Cardiac muscle cell (in vitro differentiated cells and primary cell): ENCODE measurements around the gene SLC9A9. TPM values are rescaled to one million over a fixed set of nuclear protein-coding genes. Genes with fewer than 3 reads are reported as not detected.
A peak's percentile ranks its signal among the peaks of the same experiment; 100 is the strongest.

Experiments used
- DNase-seq, 2 donors: peaks; one replicate each; pipeline versions ENCODE4 v3.0.0 to v3.0.0-alpha.2; 2010 to 2017; ENCODE audit warnings: low read depth in 1 of 2, low spot score in 1 of 2
- H3K27ac ChIP-seq: fragments of 200-600 bp; sonication (generic); 2 replicates; pipeline ENCODE4 v1.5.1; 2016
- H3K27me3 ChIP-seq: fragments of 200-600 bp; sonication (generic); 2 replicates; pipeline ENCODE4 v1.6.0; 2016; ENCODE audit warnings: control low read depth
- H3K36me3 ChIP-seq: fragments of 200-600 bp; sonication (generic); 2 replicates; pipeline ENCODE4 v1.5.1; 2016; ENCODE audit warnings: control low read depth
- H3K4me1 ChIP-seq: fragments of 200-600 bp; sonication (generic); 2 replicates; pipeline ENCODE4 v1.8.1; 2017; ENCODE audit warnings: low read depth, mild to moderate bottlenecking, mixed run types
- H3K4me3 ChIP-seq: fragments of 200-600 bp; sonication (generic); 2 replicates; pipeline ENCODE4 v1.5.1; 2016; ENCODE audit warnings: mild to moderate bottlenecking
- H3K9me3 ChIP-seq: fragments of 200-600 bp; sonication (generic); 2 replicates; pipeline ENCODE4 v1.5.1; 2017; ENCODE audit warnings: low read depth, mild to moderate bottlenecking, control low read depth
- CTCF ChIP-seq: IDR thresholded peaks from 2 replicates; pipeline ENCODE4 v1.5.1; 2012; ENCODE audit warnings: low read depth, mild to moderate bottlenecking, low read length
- polyA plus RNA-seq: library from polyadenylated mRNA; unstranded; fragments of >200 nt; fragmentation: Nextera tagmentation; extraction: Ambion mirVana; gene quantifications from 2 replicates; pipeline ENCODE4 v1.2.1, GENCODE V29; 2016
- total RNA-seq: library from RNA; depleted of rRNA; stranded (reverse); fragments of >200 nt; gene quantifications from 2 replicates; pipeline ENCODE4 v1.2.3, GENCODE V29; 2016

SLC9A9 gene
- total and polyA plus RNA-seq, 2 experiments from 2014 or later = 0.73 to 1.5 TPM

GRCh38 chr3:143309705-143310104 lies 538.6 kb downstream of the SLC9A9 start:
- H3K27ac ChIP-seq = no peak overlapping the region

GRCh38 chr3:143307613-143308183 lies 540.6 kb downstream of the SLC9A9 start:
- Histone ChIP-seq H3K27me3 (no peaks in the 10 kb centered on the region), H3K9me3 (no peaks in the 10 kb centered on the region), H3K36me3 (no peaks in the 10 kb centered on the region), H3K4me3 (no peak overlapping the region), H3K27ac (no peak overlapping the region), H3K4me1 (peaks cover 15% of the 10 kb centered on the region)
- DNase-seq = peak in 1 of 2 donors; percentile 77
- TF ChIP-seq CTCF = no peak

More at GRCh38 chr3:143309705-143310104, 538.6 kb downstream of the SLC9A9 start:
- peaks cover 15% of the 10 kb centered on the region for H3K4me1 ChIP-seq
- TF ChIP-seq CTCF = no peak
- no peaks in the 10 kb centered on the region for H3K27me3 ChIP-seq
- no peaks in the 10 kb centered on the region for H3K36me3 ChIP-seq
- DNase-seq = no peak
- H3K9me3 ChIP-seq = no peaks in the 10 kb centered on the region
- no peak overlapping the region for H3K4me3 ChIP-seq

DNA sequence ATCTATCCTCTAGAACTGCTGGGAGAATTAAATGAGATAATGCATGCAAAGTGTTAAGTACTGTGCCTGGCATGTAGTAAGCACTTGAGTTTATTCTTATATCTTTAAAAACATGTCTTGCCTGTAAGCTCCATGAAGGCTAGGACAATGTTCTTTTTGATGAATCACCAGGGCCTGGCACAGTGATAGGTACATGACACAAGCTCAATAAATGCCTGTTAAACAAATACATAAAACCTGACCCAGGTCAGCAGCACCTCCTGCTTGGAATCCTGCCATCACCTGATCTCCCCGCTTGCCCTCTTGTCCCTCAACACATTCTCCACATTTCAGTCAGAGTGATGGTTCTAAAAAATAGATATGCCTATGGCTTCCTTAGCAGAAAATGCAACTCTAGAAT lies 541.9 kb downstream of the SLC9A9 start:
- H3K27me3 ChIP-seq = no peaks in the 10 kb centered on the region
- no peaks in the 10 kb centered on the region for H3K36me3 ChIP-seq
- no peaks in the 10 kb centered on the region for H3K9me3 ChIP-seq
- H3K4me1 ChIP-seq = peaks cover 15% of the 10 kb centered on the region
- TF ChIP-seq CTCF = no peak
- no peak for DNase-seq
- no peak overlapping the region for H3K27ac ChIP-seq
- H3K4me3 ChIP-seq = no peak overlapping the region

- H3K4me3 ChIP-seq = no peak overlapping the region
- H3K27ac ChIP-seq = no peak overlapping the region
- TF ChIP-seq CTCF = no peak
- peak in 1 of 2 donors; percentile 87 for DNase-seq
- no peaks in the 10 kb centered on the region for H3K9me3 ChIP-seq
- peaks cover 18% of the 10 kb centered on the region for H3K4me1 ChIP-seq
- no peaks in the 10 kb centered on the region for H3K36me3 ChIP-seq
- no peaks in the 10 kb centered on the region for H3K27me3 ChIP-seq
These were observed 545.6 kb downstream of the SLC9A9 start for GRCh38 chr3:143302638-143303171.

GRCh38 chr3:143301031-143301901 lies 547.0 kb downstream of the SLC9A9 start:
- Histone ChIP-seq H3K4me1 (peaks cover 11% of the 10 kb centered on the region), H3K9me3 (no peaks in the 10 kb centered on the region), H3K36me3 (no peaks in the 10 kb centered on the region), H3K4me3 (no peak overlapping the region), H3K27ac (no peak overlapping the region), H3K27me3 (no peaks in the 10 kb centered on the region)
- DNase-seq = no peak
- no peak for TF ChIP-seq CTCF
